KMS-11 (cell line): ENCODE results near the gene EFCC1.

Experiments used
- H2AFZ ChIP-seq: fragments of 200-600 bp; sonication (generic); 2 replicates; pipeline ENCODE4 v1.6.1; 2016; ENCODE audit warnings: antibody characterized with exemption, mixed run types, low read depth
- H3K27ac ChIP-seq: fragments of 200-600 bp; sonication (generic); 2 replicates; pipeline ENCODE4 v1.6.1; 2016; ENCODE audit warnings: mild to moderate bottlenecking, mixed run types
- H3K27me3 ChIP-seq: fragments of 200-600 bp; sonication (generic); 2 replicates; pipeline ENCODE4 v1.6.1; 2017; ENCODE audit warnings: mild to moderate bottlenecking, low read depth, mixed run types, moderate library complexity; ENCODE audit not compliant: insufficient read depth
- H3K36me3 ChIP-seq: fragments of 200-600 bp; sonication (generic); 2 replicates; pipeline ENCODE4 v1.6.1; 2017; ENCODE audit warnings: mild to moderate bottlenecking, mixed run types; ENCODE audit not compliant: insufficient read depth
- H3K4me1 ChIP-seq: fragments of 200-600 bp; sonication (generic); 2 replicates; pipeline ENCODE4 v1.6.1; 2016; ENCODE audit warnings: mild to moderate bottlenecking, low read depth, mixed run types; ENCODE audit not compliant: poor library complexity, severe bottlenecking
- H3K4me2 ChIP-seq: fragments of 200-600 bp; sonication (generic); 2 replicates; pipeline ENCODE4 v1.7.0; 2016; ENCODE audit warnings: mild to moderate bottlenecking, mixed run types
- H3K4me3 ChIP-seq: fragments of 200-600 bp; sonication (generic); IDR thresholded peaks from 2 replicates; pipeline ENCODE4 v1.6.1; 2017; ENCODE audit warnings: low read depth, low read length, mixed read lengths; ENCODE audit not compliant: insufficient read depth
- H3K79me2 ChIP-seq: fragments of 200-600 bp; sonication (generic); 2 replicates; pipeline ENCODE4 v1.6.1; 2016; ENCODE audit warnings: low read depth, mixed run types; ENCODE audit not compliant: insufficient read depth
- H3K9ac ChIP-seq: fragments of 200-600 bp; sonication (generic); 2 replicates; pipeline ENCODE4 v1.6.1; 2016; ENCODE audit warnings: mild to moderate bottlenecking, mixed run types
- H4K20me1 ChIP-seq: fragments of 200-600 bp; sonication (generic); 2 replicates; pipeline ENCODE4 v1.6.1; 2016; ENCODE audit warnings: mild to moderate bottlenecking, mixed run types; ENCODE audit not compliant: insufficient read depth
- CTCF ChIP-seq: fragments of 200-600 bp; sonication (generic); conservative IDR thresholded peaks from 2 replicates; pipeline ENCODE4 v1.6.1; 2017; ENCODE audit warnings: low read depth, mild to moderate bottlenecking, antibody characterized with exemption, low read length, moderate library complexity, mixed read lengths

The EFCC1 gene

DNA sequence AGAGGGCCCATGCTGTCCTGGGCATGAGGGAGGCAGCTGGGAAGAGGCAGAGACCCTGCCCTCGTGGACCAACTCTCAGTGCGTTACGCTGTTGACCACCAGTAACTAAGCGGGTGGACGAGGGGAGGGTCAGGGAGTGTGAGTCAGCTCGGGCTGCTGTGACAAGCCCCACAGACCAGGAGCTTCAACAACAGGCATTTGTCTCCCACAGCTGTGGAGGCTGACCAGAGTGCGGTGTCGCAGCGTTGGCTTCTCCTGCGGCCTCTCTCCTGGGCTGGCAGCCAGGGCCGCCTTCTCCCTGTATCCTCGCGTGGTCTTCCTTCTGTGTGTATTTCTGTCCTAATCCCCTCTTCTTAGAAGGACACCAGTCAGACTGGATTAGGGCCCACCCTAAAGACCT, 13.0 kb downstream of the EFCC1 start:
- Histone ChIP-seq H3K36me3 (no peaks in the 10 kb centered on the region), H4K20me1 (no peaks in the 10 kb centered on the region), H3K4me1 (no peaks in the 10 kb centered on the region), H3K27me3 (no peaks in the 10 kb centered on the region; the same call in 1 of the 2 replicates), H3K27ac (no peak overlapping the region), H3K9ac (no peak overlapping the region), H3K4me3 (no peak overlapping the region), H3K79me2 (no peaks in the 10 kb centered on the region), H3K4me2 (no peak overlapping the region), H2AFZ (no peak overlapping the region)
- TF ChIP-seq CTCF: no peak

- Histone ChIP-seq H3K27ac (no peak overlapping the region), H3K27me3 (no peaks in the 10 kb centered on the region; the same call in 1 of the 2 replicates), H2AFZ (no peak overlapping the region), H3K9ac (no peak overlapping the region), H4K20me1 (no peaks in the 10 kb centered on the region), H3K4me1 (no peaks in the 10 kb centered on the region), H3K36me3 (no peaks in the 10 kb centered on the region), H3K4me3 (no peak overlapping the region), H3K79me2 (no peaks in the 10 kb centered on the region), H3K4me2 (no peak overlapping the region)
- no peak for TF ChIP-seq CTCF
Observed at GRCh38 chr3:129014793-129015345, 13.8 kb downstream of the EFCC1 start.

DNA sequence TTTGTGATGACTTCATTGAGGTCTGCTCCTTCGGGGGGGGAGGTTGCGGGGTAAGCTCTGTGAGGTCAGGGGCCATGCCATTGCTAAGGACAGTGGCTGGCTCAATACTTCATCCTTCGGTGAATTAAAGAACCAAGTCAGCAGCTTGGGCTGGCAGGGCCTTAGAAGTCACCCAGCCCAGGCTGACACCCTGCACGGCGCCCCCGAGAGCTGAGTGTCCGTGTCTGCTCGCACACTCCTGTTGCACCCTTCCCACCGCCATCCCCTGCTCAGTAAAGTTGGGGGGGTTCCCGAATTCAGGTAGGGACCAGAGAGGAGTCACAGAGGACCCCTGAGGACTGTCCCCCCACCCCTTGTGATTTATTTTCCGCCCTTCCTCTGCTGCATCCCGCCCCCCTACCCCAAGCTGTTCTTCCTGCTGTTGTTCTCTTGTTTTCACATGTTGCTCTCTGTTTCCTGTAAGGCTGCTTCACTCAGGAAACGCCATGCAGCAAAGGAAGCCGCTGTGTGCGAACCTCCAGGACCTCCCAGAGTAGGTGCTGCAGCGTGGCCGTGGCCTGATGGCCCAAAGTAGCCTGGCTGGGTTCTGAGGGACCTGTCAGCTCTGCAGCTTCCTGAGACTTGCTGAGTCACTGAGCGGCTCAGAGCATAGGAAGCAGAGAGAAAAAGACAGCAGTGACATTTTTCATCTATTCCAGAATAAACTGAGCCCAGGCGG, 14.4 kb downstream of the EFCC1 start:
- TF ChIP-seq CTCF: no peak
- Histone ChIP-seq H3K79me2 (no peaks in the 10 kb centered on the region), H3K27me3 (no peaks in the 10 kb centered on the region; the same call in 1 of the 2 replicates), H3K4me1 (no peaks in the 10 kb centered on the region), H3K9ac (no peak overlapping the region), H3K4me3 (no peak overlapping the region), H3K27ac (no peak overlapping the region), H2AFZ (no peak overlapping the region), H3K4me2 (no peak overlapping the region), H4K20me1 (no peaks in the 10 kb centered on the region), H3K36me3 (no peaks in the 10 kb centered on the region)

GRCh38 chr3:129016356-129016719, 15.2 kb downstream of the EFCC1 start:
- H3K4me2 ChIP-seq: no peak overlapping the region

More at GRCh38 chr3:129016356-129016719, 15.2 kb downstream of the EFCC1 start:
- H2AFZ ChIP-seq: no peak overlapping the region
- no peak overlapping the region for H3K9ac ChIP-seq
- no peaks in the 10 kb centered on the region for H3K27me3 ChIP-seq
- no peaks in the 10 kb centered on the region for H3K4me1 ChIP-seq
- no peaks in the 10 kb centered on the region for H3K36me3 ChIP-seq
- H4K20me1 ChIP-seq: no peaks in the 10 kb centered on the region
- H3K79me2 ChIP-seq: no peaks in the 10 kb centered on the region
- no peak overlapping the region for H3K27ac ChIP-seq
- TF ChIP-seq CTCF: no peak
- no peak overlapping the region for H3K4me3 ChIP-seq
